K562 (cell line): ENCODE measurements around the gene LMNTD2. TPM values are rescaled to one million over a fixed set of nuclear protein-coding genes. Genes with fewer than 3 reads are reported as not detected.

Experiments
- BHLHE40 ChIP-seq: IDR thresholded peaks from 2 replicates; pipeline ENCODE4 v1.6.1; 2011; ENCODE audit warnings: low read length, improper control_type of control experiment
- BRCA1 ChIP-seq, 2 experiments: fragments of 450-650 bp in 1 of 2; sonication (generic) in 1 of 2; formaldehyde crosslinking in 1 of 2; IDR thresholded peaks; 2 replicates each; pipeline versions ENCODE4 v1.5.0 to v1.6.1; 2017 to 2020; ENCODE audit warnings: mild to moderate bottlenecking in 1 of 2, missing genetic modification reagents in 1 of 2
- LEF1 ChIP-seq: fragments of 450-650 bp; IDR thresholded peaks from 2 replicates; pipeline ENCODE4 v1.6.1; 2016; ENCODE audit warnings: mild to moderate bottlenecking
- MTA1 ChIP-seq: fragments of 450-650 bp; IDR thresholded peaks from 2 replicates; pipeline ENCODE4 v1.6.1; 2017; ENCODE audit warnings: borderline replicate concordance
- NR1H2 ChIP-seq: sonication (generic); formaldehyde crosslinking; IDR thresholded peaks from 2 replicates; pipeline ENCODE4 v1.4.0; 2020; ENCODE audit warnings: mild to moderate bottlenecking, missing genetic modification reagents
- RBM17 ChIP-seq: fragments of 200-400 bp; formaldehyde crosslinking; IDR thresholded peaks from 2 replicates; pipeline ENCODE4 v1.6.1; 2017; ENCODE audit warnings: low read depth, mild to moderate bottlenecking, low read length, borderline replicate concordance
- TFAM ChIP-seq: fragments of 250-450 bp; sonication (Bioruptor Pico); conservative IDR thresholded peaks from 2 replicates; pipeline ENCODE4 v1.5.0; 2021; ENCODE audit warnings: mild to moderate bottlenecking, moderate library complexity
- YBX1 ChIP-seq: fragments of 450-650 bp; IDR thresholded peaks from 2 replicates; pipeline ENCODE4 v1.7.1; 2016; ENCODE audit warnings: mild to moderate bottlenecking
- ZNF174 ChIP-seq: fragments of 250-450 bp; sonication (Bioruptor Pico); IDR thresholded peaks from 2 replicates; pipeline ENCODE4 v1.4.0; 2020; ENCODE audit warnings: mild to moderate bottlenecking
- ZNF212 ChIP-seq: fragments of 450-650 bp; formaldehyde crosslinking; IDR thresholded peaks from 2 replicates; pipeline ENCODE4 v1.4.0; 2020; ENCODE audit warnings: mild to moderate bottlenecking
- ZNF316 ChIP-seq: fragments of 450-650 bp; IDR thresholded peaks from 2 replicates; pipeline ENCODE4 v1.6.1; 2016
- ZNF41 ChIP-seq: fragments of 250-450 bp; sonication (Bioruptor Pico); conservative IDR thresholded peaks from 2 replicates; pipeline ENCODE4 v1.4.0; 2020; ENCODE audit warnings: mild to moderate bottlenecking
- ZNF57 ChIP-seq: fragments of 450-650 bp; formaldehyde crosslinking; IDR thresholded peaks from 2 replicates; pipeline ENCODE4 v1.4.0; 2020; ENCODE audit warnings: mild to moderate bottlenecking, moderate library complexity
- ZNF644 ChIP-seq: fragments of 200-800 bp; sonication (Bioruptor generic); IDR thresholded peaks from 2 replicates; pipeline ENCODE4 v1.6.1; 2016; ENCODE audit warnings: low read depth, missing genetic modification characterization, missing compliant biosample characterization
- ZNF780A ChIP-seq: fragments of 250-450 bp; sonication (Bioruptor Pico); IDR thresholded peaks from 2 replicates; pipeline ENCODE4 v1.5.0; 2021; ENCODE audit warnings: mild to moderate bottlenecking
- polyA plus RNA-seq, 8 experiments: library from polyadenylated mRNA; depleted of rRNA in 4 of 8; stranded (reverse) in 5 of 8; unstranded in 3 of 8; fragments of >200 nt; fragmentation: Nextera tagmentation in 2 of 8; fragmentation: Illumina TruSeq in 1 of 8; extraction: Ambion mirVana in 2 of 8; extraction: Trizol in 1 of 8; gene quantifications; 2 replicates each; pipeline versions ENCODE4 v1.2.1 to v1.2.3, GENCODE V29; 2011 to 2014; ENCODE audit warnings: inconsistent platforms in 1 of 8, missing spikeins in 1 of 8
- total RNA-seq, 7 experiments: library from RNA; depleted of rRNA in 6 of 7; stranded (reverse); fragments of >200 nt in 6 of 7; fragmentation: Illumina TruSeq in 2 of 7; extraction: Trizol in 2 of 7; gene quantifications; 2 replicates each; pipeline versions ENCODE4 v1.2.1 to v1.2.3, GENCODE V29; 2011 to 2021; ENCODE audit warnings: low replicate concordance in 1 of 7
- TF ChIP-seq, protein P1 (sequence below): fragments of 250-450 bp; sonication (Bioruptor Pico); IDR thresholded peaks from 2 replicates; pipeline ENCODE4 v1.8.0; 2022; ENCODE audit warnings: inconsistent platforms
- TF ChIP-seq, protein P2 (sequence below): fragments of 250-450 bp; sonication (Bioruptor Pico); IDR thresholded peaks from 2 replicates; pipeline ENCODE4 v1.5.1; 2021; ENCODE audit warnings: mild to moderate bottlenecking
- TF ChIP-seq, protein P3 (sequence below): fragments of 450-650 bp; formaldehyde crosslinking; IDR thresholded peaks from 2 replicates; pipeline ENCODE4 v1.4.0; 2020; ENCODE audit warnings: mild to moderate bottlenecking, moderate library complexity
- TF ChIP-seq, protein P4 (sequence below): fragments of 250-450 bp; sonication (Bioruptor Pico); IDR thresholded peaks from 2 replicates; pipeline ENCODE4 v1.8.0; 2022; ENCODE audit warnings: moderate library complexity, mild to moderate bottlenecking, inconsistent platforms
- TF ChIP-seq, protein P5 (sequence below): IDR thresholded peaks from 2 replicates; pipeline ENCODE4 v1.6.1; 2011; ENCODE audit not compliant: insufficient read length; ENCODE audit errors: extremely low read depth
- TF ChIP-seq, protein P6 (sequence below): fragments of 200-800 bp; sonication (Bioruptor generic); IDR thresholded peaks from 2 replicates; pipeline ENCODE4 v1.6.1; 2017; ENCODE audit warnings: missing genetic modification characterization, missing compliant biosample characterization

Gene LMNTD2
- total and polyA plus RNA-seq, 9 of the 15 experiments (the other 6 are each of a cell fraction or from before 2014, with no cell fraction given): 0.48 to 4.2 (median 1.5) TPM; not detected in 3

DNA sequence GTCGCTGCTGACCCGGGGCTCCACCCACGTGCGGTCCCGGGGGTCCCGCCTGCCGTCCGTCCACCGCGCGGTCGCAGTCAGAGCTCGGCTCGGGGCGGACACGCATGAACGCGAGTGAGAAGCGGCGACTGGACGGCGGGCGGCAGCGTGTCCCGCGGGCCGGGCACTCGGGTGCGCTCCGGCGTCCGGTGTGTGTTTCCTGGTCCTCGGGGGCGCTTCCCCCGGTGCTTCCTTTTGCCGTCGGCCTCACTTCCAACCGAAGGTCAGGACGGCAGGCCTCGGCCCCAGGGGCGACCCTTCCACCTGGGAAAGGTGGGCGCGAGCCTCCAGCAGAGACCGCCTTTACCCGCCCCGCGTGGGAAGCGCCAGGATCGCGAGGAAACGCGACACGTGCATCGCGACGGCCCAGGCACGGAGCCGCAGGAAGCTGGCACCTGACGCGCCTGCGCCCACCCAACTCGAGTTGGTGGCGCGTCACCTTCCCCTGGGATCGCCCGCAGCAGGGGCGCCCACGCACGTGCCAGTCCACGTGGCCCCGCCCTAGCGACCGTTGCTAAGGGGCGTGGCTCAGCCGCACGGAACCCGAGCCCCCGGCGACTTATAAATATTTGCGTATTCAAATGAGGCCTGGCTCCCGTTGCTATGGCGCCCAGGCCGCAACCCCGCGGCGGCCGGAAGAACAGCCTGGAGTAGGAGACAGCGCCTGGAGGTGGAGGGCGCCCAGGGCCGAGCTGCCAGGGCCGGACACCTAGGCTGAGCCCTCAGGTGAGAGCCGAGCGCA lies 23.5 kb downstream of the LMNTD2 start, which contains the start of gene LRRC56 (continued):
- TF ChIP-seq, protein P1, sequence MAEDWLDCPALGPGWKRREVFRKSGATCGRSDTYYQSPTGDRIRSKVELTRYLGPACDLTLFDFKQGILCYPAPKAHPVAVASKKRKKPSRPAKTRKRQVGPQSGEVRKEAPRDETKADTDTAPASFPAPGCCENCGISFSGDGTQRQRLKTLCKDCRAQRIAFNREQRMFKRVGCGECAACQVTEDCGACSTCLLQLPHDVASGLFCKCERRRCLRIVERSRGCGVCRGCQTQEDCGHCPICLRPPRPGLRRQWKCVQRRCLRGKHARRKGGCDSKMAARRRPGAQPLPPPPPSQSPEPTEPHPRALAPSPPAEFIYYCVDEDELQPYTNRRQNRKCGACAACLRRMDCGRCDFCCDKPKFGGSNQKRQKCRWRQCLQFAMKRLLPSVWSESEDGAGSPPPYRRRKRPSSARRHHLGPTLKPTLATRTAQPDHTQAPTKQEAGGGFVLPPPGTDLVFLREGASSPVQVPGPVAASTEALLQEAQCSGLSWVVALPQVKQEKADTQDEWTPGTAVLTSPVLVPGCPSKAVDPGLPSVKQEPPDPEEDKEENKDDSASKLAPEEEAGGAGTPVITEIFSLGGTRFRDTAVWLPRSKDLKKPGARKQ (CRISPR knock-in tag): peak; percentile 86; the same call in 1 of the 2 replicates
- TF ChIP-seq, protein P2, sequence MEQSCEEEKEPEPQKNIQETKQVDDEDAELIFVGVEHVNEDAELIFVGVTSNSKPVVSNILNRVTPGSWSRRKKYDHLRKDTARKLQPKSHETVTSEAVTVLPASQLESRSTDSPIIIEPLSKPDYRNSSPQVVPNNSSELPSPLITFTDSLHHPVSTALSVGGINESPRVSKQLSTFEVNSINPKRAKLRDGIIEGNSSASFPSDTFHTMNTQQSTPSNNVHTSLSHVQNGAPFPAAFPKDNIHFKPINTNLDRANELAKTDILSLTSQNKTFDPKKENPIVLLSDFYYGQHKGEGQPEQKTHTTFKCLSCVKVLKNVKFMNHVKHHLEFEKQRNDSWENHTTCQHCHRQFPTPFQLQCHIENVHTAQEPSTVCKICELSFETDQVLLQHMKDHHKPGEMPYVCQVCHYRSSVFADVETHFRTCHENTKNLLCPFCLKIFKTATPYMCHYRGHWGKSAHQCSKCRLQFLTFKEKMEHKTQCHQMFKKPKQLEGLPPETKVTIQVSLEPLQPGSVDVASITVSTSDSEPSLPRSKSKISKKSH (CRISPR knock-in tag): no peak
- TF ChIP-seq, protein P3, sequence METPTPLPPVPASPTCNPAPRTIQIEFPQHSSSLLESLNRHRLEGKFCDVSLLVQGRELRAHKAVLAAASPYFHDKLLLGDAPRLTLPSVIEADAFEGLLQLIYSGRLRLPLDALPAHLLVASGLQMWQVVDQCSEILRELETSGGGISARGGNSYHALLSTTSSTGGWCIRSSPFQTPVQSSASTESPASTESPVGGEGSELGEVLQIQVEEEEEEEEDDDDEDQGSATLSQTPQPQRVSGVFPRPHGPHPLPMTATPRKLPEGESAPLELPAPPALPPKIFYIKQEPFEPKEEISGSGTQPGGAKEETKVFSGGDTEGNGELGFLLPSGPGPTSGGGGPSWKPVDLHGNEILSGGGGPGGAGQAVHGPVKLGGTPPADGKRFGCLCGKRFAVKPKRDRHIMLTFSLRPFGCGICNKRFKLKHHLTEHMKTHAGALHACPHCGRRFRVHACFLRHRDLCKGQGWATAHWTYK (CRISPR knock-in tag): no peak
- TF ChIP-seq ZNF212 (CRISPR knock-in tag): no peak
- TF ChIP-seq RBM17: no peak
- no peak for TF ChIP-seq ZNF174 (CRISPR knock-in tag)
- TF ChIP-seq BRCA1 (IDR thresholded peaks at IDR 0.05): no peak
- no peak for TF ChIP-seq BRCA1 (CRISPR knock-in tag; IDR thresholded peaks at IDR 0.05)
- no peak for TF ChIP-seq ZNF316
- no peak for TF ChIP-seq ZNF57
- TF ChIP-seq, protein P4, sequence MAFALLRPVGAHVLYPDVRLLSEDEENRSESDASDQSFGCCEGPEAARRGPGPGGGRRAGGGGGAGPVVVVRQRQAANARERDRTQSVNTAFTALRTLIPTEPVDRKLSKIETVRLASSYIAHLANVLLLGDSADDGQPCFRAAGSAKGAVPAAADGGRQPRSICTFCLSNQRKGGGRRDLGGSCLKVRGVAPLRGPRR: no peak
- no peak for TF ChIP-seq ZNF41
- TF ChIP-seq ZNF780A (CRISPR knock-in tag): no peak
- TF ChIP-seq TFAM: no peak
- TF ChIP-seq ZNF644 (tag): no peak
- TF ChIP-seq, protein P5, sequence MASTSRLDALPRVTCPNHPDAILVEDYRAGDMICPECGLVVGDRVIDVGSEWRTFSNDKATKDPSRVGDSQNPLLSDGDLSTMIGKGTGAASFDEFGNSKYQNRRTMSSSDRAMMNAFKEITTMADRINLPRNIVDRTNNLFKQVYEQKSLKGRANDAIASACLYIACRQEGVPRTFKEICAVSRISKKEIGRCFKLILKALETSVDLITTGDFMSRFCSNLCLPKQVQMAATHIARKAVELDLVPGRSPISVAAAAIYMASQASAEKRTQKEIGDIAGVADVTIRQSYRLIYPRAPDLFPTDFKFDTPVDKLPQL: no peak
- TF ChIP-seq, protein P6, sequence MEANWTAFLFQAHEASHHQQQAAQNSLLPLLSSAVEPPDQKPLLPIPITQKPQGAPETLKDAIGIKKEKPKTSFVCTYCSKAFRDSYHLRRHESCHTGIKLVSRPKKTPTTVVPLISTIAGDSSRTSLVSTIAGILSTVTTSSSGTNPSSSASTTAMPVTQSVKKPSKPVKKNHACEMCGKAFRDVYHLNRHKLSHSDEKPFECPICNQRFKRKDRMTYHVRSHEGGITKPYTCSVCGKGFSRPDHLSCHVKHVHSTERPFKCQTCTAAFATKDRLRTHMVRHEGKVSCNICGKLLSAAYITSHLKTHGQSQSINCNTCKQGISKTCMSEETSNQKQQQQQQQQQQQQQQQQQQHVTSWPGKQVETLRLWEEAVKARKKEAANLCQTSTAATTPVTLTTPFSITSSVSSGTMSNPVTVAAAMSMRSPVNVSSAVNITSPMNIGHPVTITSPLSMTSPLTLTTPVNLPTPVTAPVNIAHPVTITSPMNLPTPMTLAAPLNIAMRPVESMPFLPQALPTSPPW: peak; percentile 55; the same call in 1 of the 2 replicates
- TF ChIP-seq BHLHE40: peak; percentile 99
- no peak for TF ChIP-seq MTA1
- TF ChIP-seq LEF1: peak; percentile 24; the same call in 1 of the 2 replicates
- no peak for TF ChIP-seq YBX1
- TF ChIP-seq NR1H2 (CRISPR knock-in tag): no peak
